GM21786 (cell line): ENCODE measurements around the gene BMAL1.

ENCODE experiments used
- ATAC-seq: cut with Tn5 transposase; IDR thresholded peaks from one replicate; pipeline ENCODE4 v1.9.1; 2021; ENCODE audit not compliant: unreplicated experiment

BMAL1 gene

GRCh38 chr11:13338427-13339069, 61.0 kb downstream of the BMAL1 start:
- ATAC-seq, result no peak

GRCh38 chr11:13339195-13340153, 61.9 kb downstream of the BMAL1 start:
- ATAC-seq, result no peak

GRCh38 chr11:13341026-13341425, 63.4 kb downstream of the BMAL1 start:
- no peak for ATAC-seq

- peak; percentile 66 for ATAC-seq
Observed at GRCh38 chr11:13343067-13343466, 65.5 kb downstream of the BMAL1 start.

- peak; percentile 40 for ATAC-seq
Observed at GRCh38 chr11:13343931-13344717, 66.5 kb downstream of the BMAL1 start.

- ATAC-seq, result no peak
Observed at GRCh38 chr11:13344818-13345217, 67.2 kb downstream of the BMAL1 start.

- ATAC-seq, result no peak
Observed at GRCh38 chr11:13346470-13346869, 68.9 kb downstream of the BMAL1 start.

GRCh38 chr11:13347901-13348300, 70.3 kb downstream of the BMAL1 start:
- ATAC-seq, result no peak

- ATAC-seq, result no peak
Observed at GRCh38 chr11:13348305-13348704, 70.7 kb downstream of the BMAL1 start.

- no peak for ATAC-seq
Observed at GRCh38 chr11:13349046-13349445, 71.5 kb downstream of the BMAL1 start.

GRCh38 chr11:13349581-13349980, 72.0 kb downstream of the BMAL1 start:
- no peak for ATAC-seq

GRCh38 chr11:13352711-13353110, 75.1 kb downstream of the BMAL1 start:
- ATAC-seq, result no peak

- no peak for ATAC-seq
Observed at GRCh38 chr11:13354335-13354734, 76.7 kb downstream of the BMAL1 start.

GRCh38 chr11:13355191-13355590, 77.6 kb downstream of the BMAL1 start:
- ATAC-seq, result no peak

GRCh38 chr11:13357232-13357631, 79.6 kb downstream of the BMAL1 start:
- no peak for ATAC-seq

GRCh38 chr11:13358596-13359270, 81.1 kb downstream of the BMAL1 start:
- no peak for ATAC-seq

GRCh38 chr11:13362596-13363109, 85.1 kb downstream of the BMAL1 start:
- ATAC-seq, result no peak

GRCh38 chr11:13364388-13364787, 86.8 kb downstream of the BMAL1 start:
- no peak for ATAC-seq

- no peak for ATAC-seq
Observed at GRCh38 chr11:13366266-13367026, 88.9 kb downstream of the BMAL1 start.

- ATAC-seq, result no peak
Observed at GRCh38 chr11:13367115-13367514, 89.5 kb downstream of the BMAL1 start.
